Activated T-cell treated with anti-CD3 and anti-CD28 coated beads, Interleukin-2, amount 50 U/mL, for 4 hours (primary cell): ENCODE measurements around the gene NKPD1. TPM values are rescaled to one million over a fixed set of nuclear protein-coding genes. Genes with fewer than 3 reads are reported as not detected.

ENCODE experiments used
- ATAC-seq, 2 donors: fragments of 200-7000 bp; cut with Tn5 transposase; one replicate each; pipeline ENCODE4 v1.10.0; 2021
- DNase-seq: peaks from one replicate; pipeline ENCODE4 v3.0.0-alpha.2; 2020
- H3K27me3 Mint-ChIP-seq: one replicate; pipeline ENCODE4 v1.8.0; 2021; ENCODE audit warnings: low read depth, mixed read lengths
- H3K36me3 Mint-ChIP-seq: one replicate; pipeline ENCODE4 v1.8.0; 2022; ENCODE audit warnings: mixed read lengths; ENCODE audit not compliant: insufficient read depth
- H3K4me1 Mint-ChIP-seq: one replicate; pipeline ENCODE4 v1.8.0; 2021; ENCODE audit warnings: low read depth, mixed read lengths
- H3K4me3 Mint-ChIP-seq: one replicate; pipeline ENCODE4 v1.8.0; 2021; ENCODE audit warnings: mild to moderate bottlenecking, moderate library complexity, mixed read lengths
- H3K9me3 Mint-ChIP-seq: one replicate; pipeline ENCODE4 v1.8.0; 2021; ENCODE audit warnings: mixed read lengths
- total RNA-seq, 3 donors: library from RNA; stranded (reverse); gene quantifications; one replicate each; pipeline ENCODE4 v1.2.1, GENCODE V29; 2021

The NKPD1 gene
- total RNA-seq, 3 donors from 2014 or later: 0.30 to 0.45 (median 0.33) TPM

- Mint-ChIP-seq H3K9me3 (no peaks in the 10 kb centered on the region), H3K4me3 (peak overlapping the region; percentile 80), H3K27me3 (no peaks in the 10 kb centered on the region), H3K36me3 (peaks cover 6% of the 10 kb centered on the region), H3K4me1 (peaks cover 38% of the 10 kb centered on the region)
- DNase-seq: no peak
- ATAC-seq: no peak
Measured at GRCh38 chr19:45179892-45180370, 19.1 kb upstream of the NKPD1 start.

DNA sequence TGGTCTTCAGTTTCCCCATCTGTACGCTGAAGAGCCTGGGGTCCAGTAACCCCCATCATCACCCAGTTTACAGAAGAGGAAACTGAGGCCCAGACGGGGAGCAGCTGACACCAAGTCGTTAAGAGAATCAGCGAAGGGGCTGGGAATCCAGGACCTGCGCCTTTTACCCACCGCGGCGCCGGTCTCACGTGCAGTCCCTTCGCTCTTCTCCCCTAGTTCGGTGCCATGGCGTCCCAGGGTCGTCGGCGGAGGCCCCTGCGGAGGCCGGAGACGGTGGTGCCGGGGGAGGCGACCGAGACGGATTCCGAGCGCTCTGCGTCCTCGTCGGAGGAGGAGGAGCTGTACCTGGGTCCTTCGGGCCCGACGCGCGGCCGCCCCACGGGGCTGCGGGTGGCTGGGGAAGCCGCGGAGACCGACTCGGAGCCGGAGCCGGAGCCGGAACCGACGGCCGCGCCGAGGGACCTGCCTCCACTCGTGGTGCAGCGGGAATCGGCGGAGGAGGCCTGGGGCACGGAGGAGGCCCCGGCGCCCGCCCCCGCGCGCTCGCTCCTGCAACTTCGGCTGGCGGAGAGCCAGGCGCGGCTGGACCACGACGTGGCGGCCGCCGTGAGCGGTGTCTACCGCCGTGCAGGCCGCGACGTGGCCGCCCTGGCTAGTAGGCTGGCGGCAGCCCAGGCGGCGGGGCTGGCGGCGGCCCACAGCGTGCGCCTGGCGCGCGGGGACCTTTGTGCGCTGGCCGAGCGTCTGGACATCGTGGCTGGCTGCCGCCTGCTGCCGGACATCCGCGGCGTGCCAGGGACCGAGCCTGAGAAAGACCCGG, 18.5 kb upstream of the NKPD1 start:
- Mint-ChIP-seq H3K4me1 (peaks cover 37% of the 10 kb centered on the region), H3K36me3 (peaks cover 6% of the 10 kb centered on the region), H3K4me3 (peak overlapping the region; percentile 85), H3K27me3 (no peaks in the 10 kb centered on the region), H3K9me3 (no peaks in the 10 kb centered on the region)
- DNase-seq (no peak), ATAC-seq (peak; percentile 5 to 8)

GRCh38 chr19:45178262-45179071, 17.7 kb upstream of the NKPD1 start, which contains the start of gene BLOC1S3:
Gene BLOC1S3, plus strand, starts transcription at chr19:45178784. Its CDS starts 513 bp downstream, at chr19:45179297.
- Mint-ChIP-seq H3K4me1 (peaks cover 44% of the 10 kb centered on the region), H3K27me3 (no peaks in the 10 kb centered on the region)

GRCh38 chr19:45177817-45178261, 17.1 kb upstream of the NKPD1 start, which contains the start of gene TRAPPC6A:
Gene TRAPPC6A, minus strand, starts transcription at chr19:45178237. Its CDS starts 19 bp downstream, at chr19:45178218.
- H3K4me3 Mint-ChIP-seq: peak within 1 kb of the TSS; percentile 85
- peaks cover 6% of the 10 kb centered on the region for H3K36me3 Mint-ChIP-seq
- no peaks in the 10 kb centered on the region for H3K27me3 Mint-ChIP-seq
- peaks cover 47% of the 10 kb centered on the region for H3K4me1 Mint-ChIP-seq
- ATAC-seq: peak; percentile 2
- no peaks in the 10 kb centered on the region for H3K9me3 Mint-ChIP-seq
- DNase-seq: no peak

More at GRCh38 chr19:45178262-45179071, 17.7 kb upstream of the NKPD1 start, which contains the start of gene BLOC1S3:
- DNase-seq: peak; percentile 100
- no peaks in the 10 kb centered on the region for H3K9me3 Mint-ChIP-seq
- peaks cover 6% of the 10 kb centered on the region for H3K36me3 Mint-ChIP-seq
- H3K4me3 Mint-ChIP-seq: peak within 1 kb of the TSS; percentile 85
- peak; percentile 87 to 89 for ATAC-seq

- ATAC-seq (no peak), DNase-seq (no peak)
- H3K36me3 Mint-ChIP-seq: no peaks in the 10 kb centered on the region
- peak overlapping the region; percentile 13 for H3K4me3 Mint-ChIP-seq
- peaks cover 51% of the 10 kb centered on the region for H3K4me1 Mint-ChIP-seq
- H3K9me3 Mint-ChIP-seq: no peaks in the 10 kb centered on the region
- H3K27me3 Mint-ChIP-seq: no peaks in the 10 kb centered on the region
Measured at GRCh38 chr19:45175515-45176345, 14.9 kb upstream of the NKPD1 start.

- H3K4me3 Mint-ChIP-seq: no peak overlapping the region
- H3K36me3 Mint-ChIP-seq: no peaks in the 10 kb centered on the region
- H3K27me3 Mint-ChIP-seq: no peaks in the 10 kb centered on the region
- ATAC-seq (no peak), DNase-seq (no peak)
- H3K4me1 Mint-ChIP-seq: peaks cover 52% of the 10 kb centered on the region
- H3K9me3 Mint-ChIP-seq: no peaks in the 10 kb centered on the region
Measured at GRCh38 chr19:45173816-45174215, 13.0 kb upstream of the NKPD1 start.

DNA sequence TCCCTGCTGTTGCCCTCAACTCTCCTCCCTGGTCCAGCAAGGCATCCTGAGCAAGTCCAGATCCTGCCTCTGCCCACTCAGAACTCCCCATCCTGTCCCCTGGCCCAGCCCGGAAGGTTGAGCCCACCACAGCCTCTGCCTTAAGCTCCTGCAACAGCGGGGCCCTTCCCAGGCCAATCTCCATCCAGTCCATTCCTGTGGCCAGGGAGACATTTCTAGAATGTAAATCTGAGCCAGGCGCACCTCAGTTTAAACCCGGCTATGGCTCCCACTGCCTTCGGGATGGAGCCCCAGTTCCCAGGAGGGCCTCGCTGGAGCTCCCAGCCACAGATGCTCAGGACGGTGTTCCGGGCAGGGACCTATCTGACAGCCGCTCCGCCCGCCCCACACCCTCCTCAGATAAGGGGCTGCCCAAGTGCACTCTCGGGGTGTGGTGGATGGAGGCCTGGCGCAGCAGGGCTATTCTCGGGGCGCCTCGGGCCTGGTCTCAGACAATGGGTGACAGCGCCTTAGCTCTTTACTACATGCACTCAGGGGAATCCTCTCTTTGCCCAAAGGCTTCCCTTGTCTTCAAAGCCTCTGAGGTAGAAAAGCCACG, 11.9 kb upstream of the NKPD1 start:
- peaks cover 51% of the 10 kb centered on the region for H3K4me1 Mint-ChIP-seq
- no peak for ATAC-seq
- no peak overlapping the region for H3K4me3 Mint-ChIP-seq
- H3K36me3 Mint-ChIP-seq: no peaks in the 10 kb centered on the region
- no peaks in the 10 kb centered on the region for H3K9me3 Mint-ChIP-seq
- no peaks in the 10 kb centered on the region for H3K27me3 Mint-ChIP-seq
- DNase-seq: no peak

- no peaks in the 10 kb centered on the region for H3K9me3 Mint-ChIP-seq
- H3K27me3 Mint-ChIP-seq: no peaks in the 10 kb centered on the region
- peaks cover 49% of the 10 kb centered on the region for H3K4me1 Mint-ChIP-seq
- ATAC-seq: peak; percentile 54 to 60
- H3K4me3 Mint-ChIP-seq: no peak overlapping the region
- no peak for DNase-seq
- no peaks in the 10 kb centered on the region for H3K36me3 Mint-ChIP-seq
Measured at GRCh38 chr19:45172173-45172572, 11.4 kb upstream of the NKPD1 start.

DNA sequence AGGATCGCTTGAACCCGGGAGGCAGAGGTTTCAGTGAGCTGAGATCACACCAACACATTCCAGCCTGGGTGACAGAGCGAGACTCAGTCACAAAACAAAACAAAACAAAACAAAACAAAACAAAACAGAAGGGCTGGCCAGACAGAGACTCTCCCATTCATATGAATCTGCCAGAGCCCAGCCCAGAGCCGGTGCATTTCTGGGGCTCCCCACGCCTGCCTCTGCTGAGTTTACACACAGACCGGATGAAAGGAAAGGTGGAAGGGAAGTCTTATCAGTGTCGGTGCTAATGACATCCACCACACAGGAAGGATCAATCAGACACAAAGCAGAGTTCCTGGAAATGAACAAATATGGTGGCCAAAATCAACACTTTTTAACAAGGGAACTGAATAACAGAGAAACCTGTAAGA, 10.4 kb upstream of the NKPD1 start:
- no peaks in the 10 kb centered on the region for H3K9me3 Mint-ChIP-seq
- peak overlapping the region; percentile 72 for H3K4me3 Mint-ChIP-seq
- no peaks in the 10 kb centered on the region for H3K36me3 Mint-ChIP-seq
- peaks cover 51% of the 10 kb centered on the region for H3K4me1 Mint-ChIP-seq
- no peaks in the 10 kb centered on the region for H3K27me3 Mint-ChIP-seq
- ATAC-seq (peak; percentile 74 to 83), DNase-seq (peak; percentile 39)

DNA sequence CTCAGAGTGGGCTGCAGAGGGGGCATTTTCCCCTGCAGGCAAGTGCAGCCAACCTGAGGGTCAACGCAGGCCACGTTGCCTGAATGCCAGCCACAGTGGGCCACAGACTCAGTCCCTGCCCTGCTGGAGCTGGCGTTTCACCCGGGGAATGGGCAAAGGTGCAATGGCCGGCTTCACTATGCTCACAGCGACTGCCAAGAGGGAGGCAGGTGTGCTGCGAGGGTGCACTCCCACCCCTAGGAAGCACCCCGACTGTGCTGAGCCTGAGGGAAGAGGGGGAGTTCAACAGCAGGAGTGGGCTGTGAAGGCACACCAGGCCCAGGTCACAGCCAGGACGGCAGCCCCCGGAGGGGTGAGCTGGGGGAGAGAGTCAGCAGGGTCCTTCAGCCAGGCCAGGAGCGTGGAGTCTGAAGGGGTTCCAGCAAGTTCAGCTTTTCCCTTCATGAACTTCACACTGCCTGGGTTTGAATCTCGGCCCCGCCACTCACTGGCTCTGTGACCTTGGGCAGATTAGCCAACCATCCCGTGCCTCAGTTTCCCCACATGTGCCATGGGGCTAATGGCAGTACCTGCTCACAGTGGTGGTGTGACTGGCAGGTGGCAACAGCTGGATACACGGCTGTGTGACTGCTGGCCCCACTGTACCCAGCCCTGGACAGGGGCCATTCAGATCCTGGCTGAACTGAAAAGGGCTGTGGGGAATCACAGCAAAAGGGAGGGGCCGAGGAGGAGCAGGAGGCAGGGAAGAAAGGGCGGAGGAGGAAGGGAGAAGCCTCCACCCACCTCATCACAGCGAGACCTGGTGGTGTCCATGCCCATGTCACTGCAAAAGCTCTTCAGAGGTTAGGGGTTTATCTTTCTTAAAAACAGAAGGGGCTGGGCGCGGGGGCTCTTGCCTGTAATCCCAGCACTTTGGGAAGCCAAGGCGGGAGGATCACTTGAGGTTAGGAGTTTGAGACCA, 9.6 kb upstream of the NKPD1 start:
- ATAC-seq: no peak
- Mint-ChIP-seq H3K9me3 (no peaks in the 10 kb centered on the region), H3K4me3 (no peak overlapping the region), H3K4me1 (peaks cover 48% of the 10 kb centered on the region), H3K36me3 (no peaks in the 10 kb centered on the region), H3K27me3 (no peaks in the 10 kb centered on the region)
- DNase-seq: no peak

DNA sequence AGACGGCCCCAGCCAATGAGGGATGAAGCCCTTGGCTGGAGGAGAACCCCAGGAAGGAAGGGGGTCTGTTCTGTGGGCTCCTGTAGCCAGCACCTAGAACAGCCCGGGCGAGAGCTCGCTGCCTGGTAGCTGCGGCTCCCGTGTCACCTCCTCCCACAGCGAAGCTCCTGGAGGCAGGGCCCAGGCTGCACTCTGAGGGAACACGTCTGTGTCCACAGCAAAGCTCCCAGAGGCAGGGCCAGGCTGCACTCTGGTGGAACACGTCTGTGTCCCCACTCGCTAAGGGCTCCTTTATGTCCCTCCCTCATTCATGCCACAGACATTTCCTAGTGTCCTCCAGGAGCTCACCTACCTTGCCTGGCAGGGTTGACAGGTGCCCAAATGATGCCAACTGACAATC, 8.8 kb upstream of the NKPD1 start:
- no peak for DNase-seq
- Mint-ChIP-seq H3K27me3 (no peaks in the 10 kb centered on the region), H3K4me1 (peaks cover 50% of the 10 kb centered on the region), H3K4me3 (no peak overlapping the region), H3K9me3 (no peaks in the 10 kb centered on the region), H3K36me3 (no peaks in the 10 kb centered on the region)
- no peak for ATAC-seq

DNA sequence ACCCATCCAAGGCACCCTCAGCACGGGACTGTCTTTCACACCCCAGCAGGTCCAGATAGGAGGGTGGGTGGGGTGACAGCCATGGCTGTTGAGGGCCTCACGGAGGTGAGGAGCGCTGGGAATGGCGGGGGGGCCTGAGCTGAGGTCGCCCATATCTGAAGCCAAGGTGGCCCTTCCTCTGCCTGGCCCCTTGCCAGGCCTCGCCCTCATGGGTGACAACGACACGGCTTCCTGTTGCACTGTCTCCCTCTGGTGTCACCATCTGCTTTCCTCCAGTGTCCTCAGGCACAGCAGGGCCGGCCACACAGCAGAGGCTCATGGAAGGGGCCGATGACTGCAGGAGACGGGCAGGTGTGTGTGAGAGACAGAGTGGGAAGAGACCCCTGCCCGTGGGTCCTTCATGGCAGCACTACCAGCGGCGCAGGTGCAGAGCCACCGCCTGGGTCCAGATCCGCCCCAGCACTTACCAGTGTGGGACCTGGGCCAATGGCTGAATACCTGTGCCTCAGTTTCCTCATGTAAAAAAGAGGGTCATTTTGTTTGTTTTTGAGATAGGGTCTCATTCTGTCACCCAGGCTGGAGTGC, 8.1 kb upstream of the NKPD1 start:
- ATAC-seq: no peak
- Mint-ChIP-seq H3K36me3 (no peaks in the 10 kb centered on the region), H3K4me3 (no peak overlapping the region), H3K27me3 (no peaks in the 10 kb centered on the region), H3K9me3 (no peaks in the 10 kb centered on the region), H3K4me1 (peaks cover 53% of the 10 kb centered on the region)
- DNase-seq: no peak
